Erythroblast (primary cell): ENCODE data around the gene SLC29A4.

Source experiments
- GATA1 ChIP-seq: IDR thresholded peaks from 2 replicates; pipeline ENCODE4 v1.6.1; 2011; ENCODE audit warnings: low read depth, mild to moderate bottlenecking, control low read depth, low read length, moderate library complexity
- POLR2A ChIP-seq: IDR thresholded peaks from 2 replicates; pipeline ENCODE4 v1.6.1; 2011; ENCODE audit warnings: mild to moderate bottlenecking, low read length

DNA sequence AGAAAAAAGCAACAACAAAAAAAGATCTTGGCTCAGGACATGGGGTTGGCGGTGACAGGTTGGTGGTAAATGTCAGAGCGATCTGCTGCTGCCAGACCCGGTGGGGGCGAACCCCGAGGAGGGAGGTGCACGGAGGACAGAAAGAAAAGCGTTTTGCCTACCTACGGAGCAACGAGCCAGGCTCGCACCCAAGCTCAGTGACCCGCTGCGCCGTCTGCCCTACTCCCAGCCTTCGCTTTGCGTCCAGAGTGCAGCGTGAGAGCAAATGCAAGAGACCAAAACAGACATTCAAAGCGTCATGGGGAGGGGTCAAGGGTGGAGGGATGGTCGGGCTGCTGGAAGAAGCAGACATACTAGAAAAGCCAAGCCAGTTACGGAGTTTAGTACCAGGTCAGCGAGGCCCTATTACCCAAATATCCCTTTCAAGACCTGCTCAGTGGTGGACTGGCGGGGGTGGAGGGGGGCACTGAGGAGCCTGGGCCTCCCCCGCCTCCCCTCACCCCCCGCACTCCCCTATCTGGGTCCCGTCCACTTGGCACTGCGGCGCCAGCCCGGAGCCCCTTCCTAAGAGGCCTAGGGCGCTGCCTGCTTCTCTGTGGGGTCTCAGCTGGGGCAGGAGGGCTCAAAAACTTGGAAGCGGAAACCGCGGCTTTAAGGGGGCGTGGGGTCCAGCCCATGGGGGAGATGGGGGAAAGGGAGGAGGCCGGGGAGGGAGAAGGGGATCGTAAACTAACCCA, 66.9 kb downstream of the SLC29A4 start:
- TF ChIP-seq POLR2A, result no peak
- no peak for TF ChIP-seq GATA1
